Hypothalamus (tissue), 51 donors: ENCODE data around the gene SCYGR3.

Experiments used
- DNase-seq, 51 donors: peaks; one replicate each; lab custom pipeline; 2025; lab: John Stamatoyannopoulos, UW

SCYGR3 gene

GRCh38 chr2:227566012-227566411 is 48.6 kb downstream of the SCYGR3 start:
- DNase-seq, result no peak

GRCh38 chr2:227565080-227565479 is 49.6 kb downstream of the SCYGR3 start:
- DNase-seq, result no peak
